RWPE2 (cell line): ENCODE data around the gene EXPH5.

ENCODE experiments used
- ATAC-seq: fragments of 200-7000 bp; cut with Tn5 transposase; 3 replicates; pipeline ENCODE4 v1.9.1; 2021; ENCODE audit warnings: low read depth
- DNase-seq: peaks from one replicate; pipeline ENCODE4 v3.0.0-alpha.2; 2020; ENCODE audit warnings: low spot score
- H3K27ac ChIP-seq: fragments of 450-650 bp; 2 replicates; pipeline ENCODE4 v1.5.1; 2017; ENCODE audit warnings: mild to moderate bottlenecking; ENCODE audit not compliant: poor library complexity, severe bottlenecking
- H3K27me3 ChIP-seq: fragments of 250-450 bp; sonication (Bioruptor Pico); 2 replicates; pipeline ENCODE4 v1.5.1; 2021; ENCODE audit warnings: mild to moderate bottlenecking, moderate library complexity; ENCODE audit not compliant: insufficient read depth, poor library complexity, severe bottlenecking
- H3K36me3 ChIP-seq: fragments of 250-450 bp; sonication (Bioruptor Pico); 2 replicates; pipeline ENCODE4 v1.5.1; 2020; ENCODE audit warnings: low read depth, mild to moderate bottlenecking, moderate library complexity
- H3K4me1 ChIP-seq: fragments of 250-450 bp; sonication (Bioruptor Pico); 2 replicates; pipeline ENCODE4 v1.5.1; 2021; ENCODE audit warnings: mild to moderate bottlenecking, moderate library complexity; ENCODE audit not compliant: insufficient read depth, poor library complexity, severe bottlenecking
- H3K4me3 ChIP-seq: fragments of 250-450 bp; sonication (Bioruptor Pico); 2 replicates; pipeline ENCODE4 v1.5.1; 2021; ENCODE audit warnings: mild to moderate bottlenecking, moderate library complexity; ENCODE audit not compliant: severe bottlenecking
- H3K9me3 ChIP-seq: fragments of 250-450 bp; sonication (Bioruptor Pico); 2 replicates; pipeline ENCODE4 v1.5.1; 2021; ENCODE audit warnings: mild to moderate bottlenecking, moderate library complexity; ENCODE audit not compliant: severe bottlenecking
- TF ChIP-seq, protein P1 (sequence below): fragments of 450-650 bp; IDR thresholded peaks from one replicate; pipeline ENCODE4 v1.5.1; 2017; ENCODE audit warnings: mild to moderate bottlenecking, moderate library complexity; ENCODE audit not compliant: poor library complexity, severe bottlenecking

Gene EXPH5

DNA sequence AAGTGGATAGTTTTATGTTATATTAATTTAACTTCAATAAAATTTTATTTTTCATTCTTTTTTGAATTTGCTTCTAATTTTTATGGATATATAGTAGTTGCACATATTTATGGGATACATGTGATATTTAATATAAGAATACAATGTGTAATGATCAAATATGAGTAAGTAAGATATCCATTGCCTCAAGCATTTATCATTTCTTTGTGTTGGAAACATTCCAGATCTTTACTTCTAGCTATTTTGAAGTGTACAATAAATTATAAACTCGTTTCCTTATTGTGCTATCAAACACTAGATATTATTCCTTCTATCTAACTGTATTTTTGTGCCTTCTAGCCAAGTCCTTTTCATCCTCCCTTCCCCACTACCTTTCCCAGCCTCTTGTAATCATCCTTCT lies 17.0 kb downstream of the EXPH5 start:
- Histone ChIP-seq H3K9me3 (no peaks in the 10 kb centered on the region), H3K27me3 (no peaks in the 10 kb centered on the region), H3K36me3 (no peaks in the 10 kb centered on the region), H3K4me1 (no peaks in the 10 kb centered on the region), H3K27ac (no peak overlapping the region), H3K4me3 (no peak overlapping the region)
- TF ChIP-seq, protein P1, sequence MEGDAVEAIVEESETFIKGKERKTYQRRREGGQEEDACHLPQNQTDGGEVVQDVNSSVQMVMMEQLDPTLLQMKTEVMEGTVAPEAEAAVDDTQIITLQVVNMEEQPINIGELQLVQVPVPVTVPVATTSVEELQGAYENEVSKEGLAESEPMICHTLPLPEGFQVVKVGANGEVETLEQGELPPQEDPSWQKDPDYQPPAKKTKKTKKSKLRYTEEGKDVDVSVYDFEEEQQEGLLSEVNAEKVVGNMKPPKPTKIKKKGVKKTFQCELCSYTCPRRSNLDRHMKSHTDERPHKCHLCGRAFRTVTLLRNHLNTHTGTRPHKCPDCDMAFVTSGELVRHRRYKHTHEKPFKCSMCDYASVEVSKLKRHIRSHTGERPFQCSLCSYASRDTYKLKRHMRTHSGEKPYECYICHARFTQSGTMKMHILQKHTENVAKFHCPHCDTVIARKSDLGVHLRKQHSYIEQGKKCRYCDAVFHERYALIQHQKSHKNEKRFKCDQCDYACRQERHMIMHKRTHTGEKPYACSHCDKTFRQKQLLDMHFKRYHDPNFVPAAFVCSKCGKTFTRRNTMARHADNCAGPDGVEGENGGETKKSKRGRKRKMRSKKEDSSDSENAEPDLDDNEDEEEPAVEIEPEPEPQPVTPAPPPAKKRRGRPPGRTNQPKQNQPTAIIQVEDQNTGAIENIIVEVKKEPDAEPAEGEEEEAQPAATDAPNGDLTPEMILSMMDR: no peak
- ATAC-seq (no peak), DNase-seq (no peak)

DNA sequence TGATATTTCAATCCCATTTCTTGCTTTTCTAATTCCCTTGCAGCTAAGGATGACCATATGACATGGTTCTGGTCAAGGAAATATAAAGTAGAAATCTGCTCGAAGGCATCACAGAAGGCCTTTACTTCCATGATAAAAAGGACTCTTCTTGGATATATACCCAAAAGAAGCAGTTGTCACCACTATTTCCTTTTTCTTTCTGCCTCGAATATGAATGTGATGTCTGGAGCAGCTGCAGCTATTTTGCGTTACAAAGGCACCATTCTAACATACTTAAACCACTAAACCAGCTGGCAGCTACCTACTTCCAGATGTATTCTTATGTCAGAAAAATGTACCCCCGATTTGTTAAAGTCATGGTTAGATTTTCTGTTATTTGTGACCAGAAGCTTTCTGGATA lies 18.9 kb downstream of the EXPH5 start:
- TF ChIP-seq, protein P1: no peak
- H3K9me3 ChIP-seq: no peaks in the 10 kb centered on the region
- H3K4me1 ChIP-seq: no peaks in the 10 kb centered on the region
- no peaks in the 10 kb centered on the region for H3K36me3 ChIP-seq
- ATAC-seq: no peak
- no peak overlapping the region for H3K27ac ChIP-seq
- DNase-seq: no peak
- H3K27me3 ChIP-seq: no peaks in the 10 kb centered on the region
- H3K4me3 ChIP-seq: no peak overlapping the region

DNA sequence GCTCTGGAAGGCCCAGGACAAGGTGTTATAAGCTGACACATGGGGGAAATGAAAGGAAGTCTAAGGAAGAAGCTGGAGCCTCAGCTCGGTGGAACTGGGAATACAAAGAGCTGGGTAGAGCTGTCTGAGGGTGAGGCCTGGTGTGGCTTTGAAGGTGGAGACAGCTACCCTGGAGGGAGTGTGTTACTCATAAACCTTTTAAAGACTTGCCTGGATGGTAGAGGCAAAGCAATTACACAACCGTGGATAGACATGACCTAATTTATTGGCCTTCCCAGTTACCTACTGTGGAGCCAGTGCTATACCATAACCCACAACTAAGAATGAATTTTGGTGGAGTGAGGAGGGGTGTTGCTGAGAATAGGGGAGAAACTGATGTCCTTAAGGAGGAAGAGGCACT lies 22.6 kb downstream of the EXPH5 start:
- TF ChIP-seq, protein P1: no peak
- Histone ChIP-seq H3K4me1 (no peaks in the 10 kb centered on the region), H3K27me3 (no peaks in the 10 kb centered on the region), H3K9me3 (no peaks in the 10 kb centered on the region), H3K27ac (no peak overlapping the region), H3K4me3 (no peak overlapping the region), H3K36me3 (no peaks in the 10 kb centered on the region)
- DNase-seq (no peak), ATAC-seq (peak; percentile 85)

DNA sequence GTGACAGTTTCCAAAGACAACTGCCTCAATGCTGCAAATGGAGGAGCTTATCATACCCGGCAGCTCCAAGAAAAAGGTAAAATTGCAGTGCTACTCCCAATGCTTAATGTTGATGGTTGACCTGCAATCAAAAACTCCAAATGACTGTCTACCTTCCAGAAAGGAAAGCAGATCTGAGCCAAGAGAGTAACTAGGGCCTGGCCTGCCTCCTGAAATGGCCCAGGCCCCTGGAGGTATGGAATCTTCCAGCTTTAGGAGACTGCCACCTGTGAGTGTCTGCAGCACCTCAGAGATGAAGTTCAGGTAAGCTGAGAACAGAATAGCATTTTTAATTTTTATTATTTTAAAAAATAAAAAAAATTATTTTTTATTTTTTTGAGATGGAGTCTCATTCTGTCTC lies 23.7 kb downstream of the EXPH5 start:
- ATAC-seq (no peak), DNase-seq (no peak)
- Histone ChIP-seq H3K27ac (no peak overlapping the region), H3K4me1 (no peaks in the 10 kb centered on the region), H3K27me3 (no peaks in the 10 kb centered on the region), H3K36me3 (no peaks in the 10 kb centered on the region), H3K9me3 (no peaks in the 10 kb centered on the region), H3K4me3 (no peak overlapping the region)
- TF ChIP-seq, protein P1: no peak

DNA sequence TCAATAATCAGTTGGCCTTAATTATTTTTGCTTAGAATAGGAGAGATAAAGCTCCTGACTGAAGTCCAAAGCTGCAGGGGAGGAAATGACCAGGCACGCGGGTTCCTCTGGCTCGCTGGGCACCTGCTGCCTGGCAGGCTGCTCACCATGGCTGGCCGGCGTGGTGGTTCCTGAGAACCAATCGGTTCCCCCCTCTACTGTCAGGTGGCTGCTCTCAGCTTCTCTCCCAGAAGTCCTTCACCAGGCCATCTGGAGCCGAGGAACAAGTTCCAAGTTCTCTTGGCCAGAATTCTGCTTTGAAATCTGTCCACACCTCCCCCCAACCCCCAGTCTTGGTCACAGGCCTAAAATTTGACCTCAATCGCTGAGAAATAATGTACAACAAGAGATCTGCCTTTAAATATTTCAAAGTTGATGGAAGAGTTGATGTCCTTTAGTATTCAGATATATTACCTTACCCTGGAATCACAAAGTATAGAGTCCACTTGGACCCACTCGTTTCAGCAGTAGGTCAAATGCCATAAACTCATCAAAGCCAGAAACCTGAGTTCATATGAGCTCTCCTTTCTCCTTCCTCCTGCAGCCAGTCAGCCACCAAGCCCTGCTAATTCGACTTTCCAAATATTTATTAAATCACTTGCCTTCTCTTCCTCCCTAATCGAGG lies 25.2 kb downstream of the EXPH5 start:
- H3K36me3 ChIP-seq: no peaks in the 10 kb centered on the region
- no peaks in the 10 kb centered on the region for H3K9me3 ChIP-seq
- H3K4me3 ChIP-seq: no peak overlapping the region
- H3K27me3 ChIP-seq: no peaks in the 10 kb centered on the region
- no peaks in the 10 kb centered on the region for H3K4me1 ChIP-seq
- ATAC-seq: no peak
- DNase-seq: no peak
- H3K27ac ChIP-seq: no peak overlapping the region
- TF ChIP-seq, protein P1: no peak
